B cell (primary cell): Measurements from ENCODE around the gene KRTAP4-11. TPM values are rescaled to one million over a fixed set of nuclear protein-coding genes. Genes with fewer than 3 reads are reported as not detected.
"Not testable (repeated sequence)": the region's sequence is repeated elsewhere in the genome, so short reads cannot be mapped to it uniquely, and the experiment has no call there.

Experiments
- ATAC-seq: fragments of 200-7000 bp; cut with Tn5 transposase; one replicate; pipeline ENCODE4 v1.10.0; 2021; ENCODE audit warnings: low read depth, mild to moderate bottlenecking, moderate number of reproducible peaks, moderate library complexity
- CTCF ChIA-PET: fragments of 350-600 bp; sonication (Branson Sonifier 250); formaldehyde crosslinking; loops from one replicate; lab custom pipeline; 2021; ENCODE audit warnings: antibody characterized with exemption, inconsistent platforms; lab: Charles Lee
- POLR2A ChIA-PET: fragments of 350-600 bp; sonication (Branson Sonifier 250); formaldehyde crosslinking; loops from one replicate; lab custom pipeline; 2021; ENCODE audit warnings: antibody characterized with exemption; lab: Charles Lee
- DNase-seq: peaks from one replicate; pipeline ENCODE4 v3.0.0; 2013
- H2AFZ ChIP-seq: 2 replicates; pipeline ENCODE4 v1.6.1; 2012; ENCODE audit warnings: mild to moderate bottlenecking, low read depth, low read length; ENCODE audit not compliant: insufficient read depth, poor library complexity, severe bottlenecking
- H3K27ac ChIP-seq, 2 donors: 1 replicate in 1 of 2; 2 replicates in 1 of 2; pipeline ENCODE4 v1.5.1; 2012 to 2013; ENCODE audit warnings: low read length in 2 of 2, mild to moderate bottlenecking in 2 of 2, moderate library complexity in 1 of 2
- H3K27me3 ChIP-seq, 4 experiments: fragments of 200-600 bp in 1 of 4; sonication (generic) in 1 of 4; replicated peaks in 1 of 4; 1 replicate in 2 of 4; 2 replicates in 2 of 4; pipeline versions ENCODE4 v1.6.1 to v1.7.0; 2013 to 2016; ENCODE audit warnings: low read length in 3 of 4, mild to moderate bottlenecking in 2 of 4, mixed read lengths in 1 of 4, moderate library complexity in 1 of 4; ENCODE audit not compliant: insufficient read depth in 4 of 4, control insufficient read depth in 3 of 4; ENCODE audit errors: control extremely low read depth in 1 of 4
- H3K36me3 ChIP-seq, 2 experiments: replicated peaks in 1 of 2; 1 replicate in 1 of 2; 2 replicates in 1 of 2; pipeline versions ENCODE4 v1.6.1 to v1.7.1; 2013; ENCODE audit warnings: low read length in 1 of 2; ENCODE audit not compliant: insufficient read depth in 2 of 2, control insufficient read depth in 1 of 2; ENCODE audit errors: control extremely low read depth in 1 of 2, extremely low read depth in 1 of 2
- H3K4me1 ChIP-seq, 2 donors: fragments of 200-600 bp in 1 of 2; sonication (generic) in 1 of 2; 1 replicate in 1 of 2; 2 replicates in 1 of 2; pipeline versions ENCODE4 v1.5.1 to v1.6.1; 2013 to 2017; ENCODE audit warnings: low read length in 2 of 2; ENCODE audit not compliant: control insufficient read depth in 2 of 2, insufficient read depth in 2 of 2
- H3K4me2 ChIP-seq: replicated peaks from 2 replicates; pipeline ENCODE3; 2012; ENCODE audit warnings: mild to moderate bottlenecking, low read depth, low read length; ENCODE audit not compliant: poor library complexity, severe bottlenecking
- H3K4me3 ChIP-seq, 5 experiments: fragments of 200-600 bp in 1 of 5; sonication (generic) in 1 of 5; 1 replicate in 3 of 5; 2 replicates in 2 of 5; pipeline versions ENCODE4 v1.5.1 to v1.7.0; 2011 to 2016; ENCODE audit warnings: low read length in 4 of 5, mild to moderate bottlenecking in 4 of 5, low read depth in 2 of 5, control low read depth in 1 of 5, moderate library complexity in 1 of 5; ENCODE audit not compliant: insufficient read depth in 1 of 5; ENCODE audit errors: control extremely low read depth in 1 of 5, extremely low read depth in 1 of 5
- H3K79me2 ChIP-seq: fragments of 200-600 bp; sonication (generic); one replicate; pipeline ENCODE4 v1.6.0; 2016; ENCODE audit warnings: low read length; ENCODE audit not compliant: control insufficient read depth, insufficient read depth
- H3K9ac ChIP-seq: fragments of 200-600 bp; sonication (generic); 2 replicates; pipeline ENCODE4 v1.6.1; 2017; ENCODE audit warnings: mild to moderate bottlenecking, low read length, moderate library complexity
- H3K9me3 ChIP-seq, 3 donors: one replicate each; pipeline versions ENCODE4 v1.6.1 to v1.7.1; 2013; ENCODE audit warnings: low read length in 2 of 3; ENCODE audit not compliant: control insufficient read depth in 2 of 3, insufficient read depth in 1 of 3; ENCODE audit errors: control extremely low read depth in 1 of 3
- H4K20me1 ChIP-seq: 2 replicates; pipeline ENCODE4 v1.6.0; 2012; ENCODE audit warnings: mild to moderate bottlenecking, low read length; ENCODE audit not compliant: insufficient read depth, control insufficient read depth, poor library complexity, severe bottlenecking
- H3K27ac Mint-ChIP-seq: one replicate; pipeline ENCODE4 v1.8.0; 2021; ENCODE audit warnings: mixed read lengths
- H3K27me3 Mint-ChIP-seq: one replicate; pipeline ENCODE4 v1.8.0; 2021; ENCODE audit warnings: mixed read lengths
- H3K4me1 Mint-ChIP-seq: one replicate; pipeline ENCODE4 v1.8.0; 2021; ENCODE audit warnings: mixed read lengths
- H3K4me3 Mint-ChIP-seq: one replicate; pipeline ENCODE4 v1.8.0; 2021; ENCODE audit warnings: mixed read lengths
- H3K9me3 Mint-ChIP-seq: one replicate; pipeline ENCODE4 v1.8.0; 2022; ENCODE audit warnings: mixed read lengths; ENCODE audit not compliant: insufficient read depth
- EZH2 ChIP-seq: IDR thresholded peaks from 2 replicates; pipeline ENCODE4 v1.6.1; 2012; ENCODE audit warnings: borderline replicate concordance, low read depth, mild to moderate bottlenecking, moderate library complexity, low read length; ENCODE audit not compliant: insufficient read depth, poor library complexity, severe bottlenecking
- WGBS: methylation state at CpG from one replicate; pipeline ENCODE4 v1.1.5; 2013; ENCODE audit warnings: missing lambda C conversion rate; ENCODE audit not compliant: insufficient coverage; 5-methylcytosine and 5-hydroxymethylcytosine counted together
- intact Hi-C: fragments of 100-400 bp; cut with micrococcal nuclease; formaldehyde crosslinking; loops from one replicate; pipeline ENCODE4 v1.10.0; 2022
- polyA plus RNA-seq: library from polyadenylated mRNA; depleted of rRNA; stranded (reverse); fragments of >200 nt; gene quantifications from 2 replicates; pipeline ENCODE4 v1.2.3, GENCODE V29; 2012
- total RNA-seq, 2 donors: library from RNA; stranded (reverse); fragments of 120-200 nt in 1 of 2; gene quantifications; 1 replicate in 1 of 2; 2 replicates in 1 of 2; pipeline versions ENCODE4 v1.2.3 to v1.2.4, GENCODE V29; 2013 to 2022
- TF ChIP-seq, protein P1 (sequence below): fragments of 200-600 bp; IDR thresholded peaks from one replicate; pipeline ENCODE4 v1.8.0; 2022; ENCODE audit warnings: antibody characterized with exemption, mild to moderate bottlenecking

The KRTAP4-11 gene
- total and polyA plus RNA-seq, 2 donors (not counting 1 experiment from before 2014, with no cell fraction given): not detected

DNA sequence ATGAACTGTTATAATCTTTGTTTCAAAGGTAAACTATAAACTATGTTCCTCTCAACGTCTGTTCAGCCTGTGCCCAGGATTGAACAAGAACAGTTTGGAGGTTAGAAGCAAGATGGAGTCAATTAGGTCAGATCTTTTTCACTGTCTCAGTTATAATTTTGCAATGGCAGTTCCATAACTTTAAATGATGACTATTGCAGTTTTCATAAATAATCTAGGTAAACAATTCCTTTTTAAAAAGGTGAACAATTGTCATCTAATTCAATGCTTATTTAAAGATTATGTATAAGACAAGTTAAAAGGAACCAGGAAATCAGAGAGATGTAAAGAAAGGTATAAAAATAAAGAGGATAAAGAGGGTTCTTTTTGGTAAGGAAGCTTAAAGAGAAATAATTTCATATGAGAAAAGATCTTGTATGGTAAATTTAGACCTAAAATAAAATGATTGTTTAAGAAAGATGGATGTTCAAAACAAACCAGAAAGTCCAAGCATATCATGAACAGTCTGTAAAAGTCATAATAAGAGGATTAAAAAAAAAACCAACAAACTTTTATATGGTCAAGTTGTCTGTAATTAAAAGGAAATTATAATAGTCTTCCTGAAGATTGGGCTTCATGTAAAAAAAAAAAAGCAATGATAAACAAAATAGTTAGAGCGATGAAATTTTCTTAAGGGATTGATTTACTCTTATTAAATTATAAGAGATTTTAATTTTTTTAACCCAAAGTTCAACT is 6.9 kb downstream of the KRTAP4-11 start:
- Histone ChIP-seq H3K9ac (no peak overlapping the region), H4K20me1 (no peaks in the 10 kb centered on the region), H3K4me3 (peak overlapping the region in 1 of 5 experiments; percentile 33), H3K4me2 (peak overlapping the region; percentile 22), H3K4me1 (peaks cover 21 to 28% of the 10 kb centered on the region in 2 donors), H3K27me3 (no peaks in the 10 kb centered on the region), H3K9me3 (peaks cover 0 to 8% (median 8%) of the 10 kb centered on the region in 3 donors), H3K36me3 (peaks cover 0 to 2% of the 10 kb centered on the region in 2 experiments), H3K79me2 (peaks cover 7% of the 10 kb centered on the region), H3K27ac (no peak overlapping the region), H2AFZ (no peak overlapping the region)
- Mint-ChIP-seq H3K4me1 (peaks cover 24% of the 10 kb centered on the region), H3K27ac (no peak overlapping the region), H3K27me3 (peaks cover 9% of the 10 kb centered on the region), H3K9me3 (no peaks in the 10 kb centered on the region), H3K4me3 (no peak overlapping the region)
- DNase-seq (no peak), ATAC-seq (no peak)
- ChIA-PET POLR2A (no interaction called here), CTCF (interaction anchor here (0.6 kb wide), 1 partner anchor 15 kb away, joined by 5 read pairs; no protein-coding TSS in a partner anchor)
- no peak for TF ChIP-seq EZH2
- TF ChIP-seq, protein P1, sequence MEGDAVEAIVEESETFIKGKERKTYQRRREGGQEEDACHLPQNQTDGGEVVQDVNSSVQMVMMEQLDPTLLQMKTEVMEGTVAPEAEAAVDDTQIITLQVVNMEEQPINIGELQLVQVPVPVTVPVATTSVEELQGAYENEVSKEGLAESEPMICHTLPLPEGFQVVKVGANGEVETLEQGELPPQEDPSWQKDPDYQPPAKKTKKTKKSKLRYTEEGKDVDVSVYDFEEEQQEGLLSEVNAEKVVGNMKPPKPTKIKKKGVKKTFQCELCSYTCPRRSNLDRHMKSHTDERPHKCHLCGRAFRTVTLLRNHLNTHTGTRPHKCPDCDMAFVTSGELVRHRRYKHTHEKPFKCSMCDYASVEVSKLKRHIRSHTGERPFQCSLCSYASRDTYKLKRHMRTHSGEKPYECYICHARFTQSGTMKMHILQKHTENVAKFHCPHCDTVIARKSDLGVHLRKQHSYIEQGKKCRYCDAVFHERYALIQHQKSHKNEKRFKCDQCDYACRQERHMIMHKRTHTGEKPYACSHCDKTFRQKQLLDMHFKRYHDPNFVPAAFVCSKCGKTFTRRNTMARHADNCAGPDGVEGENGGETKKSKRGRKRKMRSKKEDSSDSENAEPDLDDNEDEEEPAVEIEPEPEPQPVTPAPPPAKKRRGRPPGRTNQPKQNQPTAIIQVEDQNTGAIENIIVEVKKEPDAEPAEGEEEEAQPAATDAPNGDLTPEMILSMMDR: no peak
- intact Hi-C loops: no loop called here
- WGBS: no CpG with 5 or more reads among the region's 2 CpGs

DNA sequence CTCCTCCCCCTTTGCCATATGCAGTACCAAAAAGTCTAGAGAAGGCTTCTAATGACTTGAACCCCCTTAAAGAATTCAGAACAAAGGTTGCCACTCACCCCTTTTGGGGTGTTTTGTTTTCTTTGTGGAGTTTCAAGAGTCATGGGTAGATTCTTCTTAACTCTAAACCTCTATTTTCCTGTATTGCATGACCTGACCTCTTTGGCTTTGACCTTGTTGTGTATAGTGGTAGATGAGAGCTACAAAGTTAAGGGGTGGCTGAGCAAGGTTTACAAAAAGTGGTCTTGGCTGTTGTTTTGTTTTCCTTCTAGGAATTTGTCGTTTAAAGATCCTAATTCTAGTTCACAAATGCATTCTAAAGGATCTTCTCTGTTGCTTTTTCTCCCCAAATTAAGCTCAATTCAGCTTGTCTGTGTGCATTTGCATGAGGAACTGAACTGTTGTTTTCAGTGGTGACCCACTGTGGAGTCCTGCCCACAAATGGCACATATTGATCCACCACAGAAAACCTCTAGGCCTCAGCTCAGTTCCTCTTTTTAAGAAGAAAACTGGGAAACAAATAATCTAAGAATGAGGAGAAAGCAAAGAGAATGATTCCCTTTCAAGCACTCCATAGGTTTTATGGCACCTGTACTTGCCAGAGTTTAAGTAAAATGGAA is 9.3 kb downstream of the KRTAP4-11 start:
- H2AFZ ChIP-seq, H3K27me3 ChIP-seq, CTCF ChIA-PET, H3K9me3 ChIP-seq, H3K36me3 ChIP-seq, H4K20me1 ChIP-seq, intact Hi-C loops, H3K79me2 ChIP-seq, POLR2A ChIA-PET, H3K9me3 Mint-ChIP-seq: not testable (repeated sequence)
- H3K27ac ChIP-seq: peak overlapping the region in 1 of 2 donors; percentile 63
- peaks cover 14 to 19% of the 10 kb centered on the region in 2 donors for H3K4me1 ChIP-seq
- peak overlapping the region; percentile 59 for H3K9ac ChIP-seq
- ATAC-seq (peak; percentile 43), DNase-seq (peak; percentile 23)
- H3K4me2 ChIP-seq: peak overlapping the region; percentile 38
- Mint-ChIP-seq H3K4me1 (peaks cover 18% of the 10 kb centered on the region), H3K27me3 (peaks cover 16% of the 10 kb centered on the region), H3K27ac (peak overlapping the region; percentile 51), H3K4me3 (peak overlapping the region; percentile 59)
- peak overlapping the region in 4 of 5 experiments; percentile 32 to 57 (median 52) for H3K4me3 ChIP-seq
- no CpG with 5 or more reads among the region's 1 CpG for WGBS
